ENCODE data around the gene NFE2.
A peak's percentile ranks its signal among the peaks of the same experiment; 100 is the strongest.
"Not testable (repeated sequence)": the region's sequence is repeated elsewhere in the genome, so short reads cannot be mapped to it uniquely, and the experiment has no call there.

Gene NFE2

DNA sequence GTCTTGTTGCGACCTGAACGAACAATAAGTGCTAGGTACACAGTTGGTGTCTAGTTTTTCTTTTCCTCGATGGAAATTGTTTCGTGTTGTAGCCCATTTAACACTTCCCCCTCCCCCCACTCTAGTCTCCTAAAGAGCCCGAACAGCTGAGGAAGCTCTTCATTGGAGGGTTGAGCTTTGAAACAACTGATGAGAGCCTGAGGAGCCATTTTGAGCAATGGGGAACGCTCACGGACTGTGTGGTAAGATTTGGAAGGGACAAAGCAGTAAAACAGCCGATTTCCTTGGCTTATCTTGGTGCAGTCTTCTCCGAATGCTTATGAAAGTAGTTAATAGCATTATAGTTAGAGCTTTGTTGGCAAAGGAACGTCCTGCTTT lies 19.6 kb downstream of the NFE2 start:
- not testable (repeated sequence) for DNase-seq

DNA sequence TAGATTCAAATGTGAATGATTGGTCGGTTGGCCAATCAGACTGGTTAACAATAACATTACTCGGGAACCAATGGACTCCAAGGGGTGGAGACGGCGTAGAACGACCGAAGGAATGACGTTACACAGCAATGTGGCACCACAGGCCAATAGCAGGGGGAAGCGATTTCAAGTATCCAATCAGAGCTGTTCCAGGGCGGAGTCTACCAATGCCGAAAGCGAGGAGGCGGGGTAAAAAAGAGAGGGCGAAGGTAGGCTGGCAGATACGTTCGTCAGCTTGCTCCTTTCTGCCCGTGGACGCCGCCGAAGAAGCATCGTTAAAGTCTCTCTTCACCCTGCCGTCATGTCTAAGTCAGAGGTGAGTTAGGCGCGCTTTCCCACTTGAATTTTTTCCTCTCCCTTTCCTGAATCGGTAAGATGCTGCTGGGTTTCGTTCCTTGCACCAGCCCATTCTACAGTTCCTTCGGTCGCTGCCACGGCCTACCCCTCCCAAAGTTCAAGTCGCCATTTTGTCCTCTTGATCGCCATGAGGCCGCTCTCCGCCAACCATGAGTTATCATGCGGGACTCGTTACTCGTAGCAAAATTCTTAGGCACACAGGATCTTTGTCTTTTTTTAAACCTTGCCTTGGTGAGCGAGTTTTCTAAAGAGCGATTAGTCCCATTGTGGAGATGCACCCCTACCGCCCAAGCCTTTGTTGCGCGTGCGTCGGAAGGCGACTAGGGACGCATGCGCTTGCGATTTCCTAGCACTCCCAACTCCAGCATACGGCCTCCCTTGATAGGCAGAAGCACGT lies 20.2 kb downstream of the NFE2 start, which contains the start of gene HNRNPA1:
Gene HNRNPA1, plus strand, starts transcription at position 259 of the 793 bp plus-strand sequence. Its CDS starts 82 bp downstream, at position 341.
- DNase-seq = peak; percentile 99

DNA sequence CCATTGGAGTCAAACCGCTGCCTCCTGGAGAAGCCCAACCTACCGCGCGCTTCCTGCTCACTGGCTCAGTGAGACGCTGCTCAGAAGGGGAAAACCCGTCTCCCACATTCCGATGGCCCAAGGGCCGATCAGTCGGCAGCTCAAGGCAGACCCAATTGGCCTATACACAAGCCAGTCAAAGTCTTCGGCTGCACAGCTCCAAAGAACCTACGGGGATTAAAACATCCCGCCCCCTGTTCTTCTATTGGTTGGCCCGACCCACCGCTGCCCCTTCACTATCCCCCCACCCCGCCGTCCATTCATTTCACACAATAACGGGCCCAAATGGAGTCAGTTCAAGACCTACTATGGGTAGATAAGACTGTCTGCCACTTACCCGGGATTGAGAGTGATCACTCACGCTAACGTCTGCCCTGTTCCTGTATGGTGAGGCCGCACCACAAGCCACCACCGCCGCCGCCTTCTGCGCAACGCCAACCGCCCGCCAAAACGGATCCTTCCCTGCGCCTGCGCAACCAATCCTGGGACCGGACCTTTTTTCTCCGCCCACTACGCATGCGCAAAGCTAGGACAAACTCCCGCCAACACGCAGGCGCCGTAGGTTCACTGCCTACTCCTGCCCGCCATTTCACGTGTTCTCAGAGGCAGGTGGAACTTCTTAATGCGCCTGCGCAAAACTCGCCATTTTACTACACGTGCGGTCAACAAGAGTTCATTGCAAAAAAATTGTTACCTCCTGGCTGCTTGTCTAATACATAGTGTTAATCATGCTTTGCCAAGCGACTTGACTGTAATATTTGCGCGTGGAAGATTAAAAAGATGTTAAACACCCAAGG lies 21.0 kb downstream of the NFE2 start, which contains the start of gene CBX5:
Gene CBX5, minus strand, starts transcription at position 491 of the 836 bp plus-strand sequence. CDS start 22,472 bp downstream, outside the sequence.
- peak; percentile 99 for DNase-seq

DNA sequence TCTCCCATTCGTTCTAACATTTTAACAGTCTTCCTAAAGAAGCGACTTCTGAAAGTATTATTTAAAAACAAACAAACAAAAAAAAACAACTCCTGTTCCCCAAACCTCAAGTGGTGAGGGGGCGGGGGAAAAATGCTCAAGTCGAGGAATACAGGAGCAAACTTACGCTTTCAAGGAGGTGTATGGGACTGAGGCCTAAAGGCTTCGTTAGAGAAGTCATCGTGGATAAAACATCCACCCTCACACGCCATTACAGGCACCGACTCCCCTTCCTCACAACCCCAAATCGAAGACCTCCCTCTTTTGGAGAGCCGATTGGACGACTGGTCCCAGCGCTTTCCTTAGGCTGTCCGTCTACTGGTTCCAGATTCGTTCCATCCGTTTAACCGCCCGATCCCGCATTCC lies 21.6 kb downstream of the NFE2 start:
- no peak for DNase-seq

DNA sequence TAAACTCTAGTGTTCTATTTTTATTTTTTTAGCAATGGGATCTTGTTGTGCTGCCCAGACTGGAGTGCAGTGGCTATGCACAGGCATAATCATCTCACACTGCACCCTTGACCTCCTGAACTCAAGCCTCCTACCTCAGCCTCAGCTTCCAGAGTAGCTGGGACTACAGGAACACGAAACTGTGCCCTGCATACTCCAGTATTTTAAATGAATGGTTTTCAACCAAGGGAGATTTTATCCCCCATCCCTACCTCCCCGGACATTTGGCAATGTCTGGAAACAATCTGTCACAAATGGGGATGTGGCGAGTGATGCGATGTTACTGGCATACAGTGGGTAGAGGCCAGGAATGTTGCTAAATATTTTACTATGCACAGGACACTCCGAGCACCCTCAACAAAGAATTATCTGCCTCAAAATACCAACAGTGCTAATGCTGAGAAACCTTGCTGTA lies 23.0 kb downstream of the NFE2 start:
- no peak for DNase-seq

DNA sequence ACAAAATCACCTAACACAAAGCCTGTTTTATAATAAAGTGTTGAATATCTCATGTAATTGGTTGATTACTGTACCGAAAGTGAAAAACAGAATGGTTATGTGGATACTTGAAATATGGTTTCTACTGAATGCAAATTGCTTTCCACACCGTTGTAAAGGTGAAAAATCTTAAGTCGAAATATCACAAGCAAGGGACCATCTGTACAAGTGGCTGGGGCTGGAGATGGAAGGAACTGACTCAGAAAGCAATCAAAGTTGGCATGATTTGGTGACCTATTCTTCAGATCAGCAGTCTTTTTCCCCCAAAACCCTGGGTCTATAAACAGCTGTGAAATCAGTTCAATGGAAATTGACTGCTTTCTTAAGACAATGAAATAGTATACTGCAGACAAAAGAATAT lies 24.4 kb downstream of the NFE2 start:
- DNase-seq = no peak

DNA sequence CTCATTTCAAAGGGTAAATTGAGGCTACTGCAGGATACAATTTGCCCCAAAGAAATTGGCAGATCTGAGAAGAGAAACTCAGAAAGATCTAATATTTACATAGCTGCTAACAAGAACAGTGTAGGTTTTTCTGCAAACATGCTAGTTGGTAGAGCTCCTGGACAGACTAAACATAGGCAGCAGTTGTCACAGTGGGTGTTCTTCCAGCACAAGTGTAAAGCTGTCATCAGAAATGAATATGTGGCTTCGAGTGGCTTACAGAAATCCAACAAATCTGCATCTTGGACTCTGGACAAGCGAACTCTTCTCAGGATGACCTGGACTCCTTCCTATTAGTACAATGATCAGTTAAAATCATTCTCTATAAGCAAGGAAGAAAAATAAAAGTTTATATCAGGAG lies 26.8 kb downstream of the NFE2 start:
- no peak for DNase-seq

DNA sequence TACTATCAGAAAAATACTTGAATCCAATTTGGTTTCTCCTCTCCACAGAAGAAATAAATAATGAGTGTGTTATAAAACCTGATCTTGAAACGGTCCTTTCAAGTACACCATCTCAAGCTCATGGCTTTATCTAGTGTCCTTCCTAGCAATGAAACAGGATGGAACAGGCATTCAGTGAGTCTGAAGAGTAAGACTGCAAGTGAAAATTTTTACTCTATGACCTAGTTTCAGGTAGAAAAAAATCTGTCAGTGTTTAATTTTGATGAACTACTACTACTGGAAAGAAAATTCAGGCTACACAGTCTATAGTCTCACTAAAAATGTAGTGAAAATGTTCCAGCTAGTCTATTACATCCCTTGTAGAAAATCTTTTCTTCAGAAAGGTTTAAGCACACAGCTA lies 28.6 kb downstream of the NFE2 start:
- no peak for DNase-seq

DNA sequence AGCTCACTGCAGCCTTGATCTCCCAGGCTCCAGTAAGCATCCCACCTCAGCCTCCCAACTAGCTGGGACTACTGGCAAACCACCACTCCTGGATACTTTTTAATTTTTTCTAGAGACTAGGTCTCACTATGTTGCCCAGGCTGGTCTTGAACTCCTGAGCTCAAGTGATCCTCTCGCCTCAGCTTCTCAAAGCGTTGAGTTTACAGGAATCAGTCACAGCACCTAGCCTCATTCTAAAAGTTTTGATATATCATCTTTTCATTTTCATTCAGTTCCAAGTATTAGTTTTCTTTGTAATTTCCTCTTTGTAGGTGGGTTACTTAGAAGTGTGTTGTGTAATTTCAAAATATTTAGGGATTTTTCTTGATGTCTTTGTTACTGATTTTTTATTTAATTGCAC lies 30.5 kb downstream of the NFE2 start:
- no peak for DNase-seq

DNA sequence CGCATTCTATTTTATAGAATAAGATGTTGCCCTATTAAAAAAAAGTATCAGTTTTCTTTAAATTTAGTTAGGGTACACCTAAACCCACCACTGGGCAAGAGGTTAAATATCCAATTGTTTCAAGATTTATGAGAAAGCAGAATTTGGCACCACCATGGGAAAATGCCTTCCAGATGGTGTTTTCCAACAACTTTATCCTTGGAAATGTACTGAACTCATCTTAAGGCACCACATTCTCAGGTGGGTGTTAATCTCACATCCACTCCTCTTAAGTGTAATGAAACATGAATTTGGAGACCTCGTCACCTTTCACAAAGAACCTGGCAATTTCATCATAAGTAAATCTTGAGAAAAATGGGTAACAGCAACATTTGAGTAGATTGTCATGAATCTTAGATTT lies 34.0 kb downstream of the NFE2 start:
- DNase-seq = no peak

DNA sequence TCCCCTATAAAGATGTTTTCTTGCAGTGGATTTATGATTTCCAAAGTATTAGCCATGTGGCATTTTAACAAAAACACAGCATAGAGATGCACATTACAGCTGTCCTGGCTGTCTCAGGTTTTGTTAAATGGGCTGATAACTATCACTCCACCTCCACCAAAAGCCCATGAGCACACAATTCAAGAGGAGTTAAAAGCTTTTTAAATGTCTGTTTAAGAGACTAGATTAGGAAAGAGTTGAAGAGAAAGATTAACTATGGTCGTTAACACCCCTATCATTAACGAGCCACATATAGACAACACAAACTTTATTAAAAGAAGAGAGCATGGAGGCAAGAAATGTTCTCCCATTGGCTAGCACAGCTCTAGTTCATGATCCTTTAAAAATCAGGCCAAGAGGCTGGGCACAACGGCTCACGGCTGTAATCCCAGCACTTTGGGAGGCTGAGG lies 35.4 kb downstream of the NFE2 start:
- no peak for DNase-seq

DNA sequence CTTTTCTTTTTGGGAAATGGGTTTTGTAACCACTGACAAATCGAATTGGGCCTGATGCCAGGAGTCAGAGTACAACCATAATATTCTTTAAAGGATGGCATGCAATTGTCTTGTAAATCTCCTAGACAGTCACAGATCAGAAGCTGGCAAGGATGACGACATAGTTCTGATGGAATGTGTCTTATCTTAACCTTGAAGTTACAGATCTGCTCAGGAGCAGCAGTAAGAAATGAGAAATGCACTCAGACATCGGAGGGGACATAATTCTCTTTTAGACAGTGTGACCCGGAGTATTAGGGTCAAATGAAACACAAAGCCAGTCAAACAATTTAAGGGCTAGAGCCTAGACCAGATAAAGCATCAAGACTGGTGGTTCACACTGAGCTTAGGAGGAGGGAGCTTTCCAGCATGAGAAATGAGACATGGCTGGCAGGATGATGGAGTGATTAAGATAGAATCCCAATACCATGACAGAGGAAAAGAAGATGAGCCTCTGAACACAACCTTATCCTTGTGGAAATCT lies 38.4 kb downstream of the NFE2 start:
- no peak for DNase-seq

DNA sequence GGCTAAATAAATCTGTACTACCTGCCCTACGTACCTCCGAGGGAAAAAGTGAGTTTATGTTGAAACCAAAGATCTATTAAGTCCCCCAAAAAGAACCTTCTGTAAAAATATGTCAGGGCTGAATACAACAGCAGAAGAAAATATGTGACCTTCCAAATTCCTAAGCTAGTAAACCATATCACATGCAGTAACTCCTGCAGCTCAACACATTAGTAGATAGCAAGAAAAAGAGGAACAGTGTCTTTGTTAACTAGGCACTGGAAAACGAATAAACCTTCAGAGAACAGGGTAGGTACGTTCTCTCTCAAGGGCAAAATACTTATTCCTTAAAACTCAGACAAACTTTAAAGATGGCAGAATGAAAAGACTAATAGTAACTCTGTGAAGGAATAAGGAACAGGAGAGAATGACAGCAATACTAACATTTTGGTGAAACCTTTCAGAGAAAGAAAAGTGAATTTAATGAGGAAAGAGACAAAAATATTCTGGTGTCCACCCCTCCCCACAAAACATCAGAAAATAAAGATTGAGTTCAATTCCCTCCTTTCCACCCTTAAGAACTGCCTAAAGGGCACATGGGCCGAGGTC lies 38.9 kb downstream of the NFE2 start:
- DNase-seq = no peak

DNA sequence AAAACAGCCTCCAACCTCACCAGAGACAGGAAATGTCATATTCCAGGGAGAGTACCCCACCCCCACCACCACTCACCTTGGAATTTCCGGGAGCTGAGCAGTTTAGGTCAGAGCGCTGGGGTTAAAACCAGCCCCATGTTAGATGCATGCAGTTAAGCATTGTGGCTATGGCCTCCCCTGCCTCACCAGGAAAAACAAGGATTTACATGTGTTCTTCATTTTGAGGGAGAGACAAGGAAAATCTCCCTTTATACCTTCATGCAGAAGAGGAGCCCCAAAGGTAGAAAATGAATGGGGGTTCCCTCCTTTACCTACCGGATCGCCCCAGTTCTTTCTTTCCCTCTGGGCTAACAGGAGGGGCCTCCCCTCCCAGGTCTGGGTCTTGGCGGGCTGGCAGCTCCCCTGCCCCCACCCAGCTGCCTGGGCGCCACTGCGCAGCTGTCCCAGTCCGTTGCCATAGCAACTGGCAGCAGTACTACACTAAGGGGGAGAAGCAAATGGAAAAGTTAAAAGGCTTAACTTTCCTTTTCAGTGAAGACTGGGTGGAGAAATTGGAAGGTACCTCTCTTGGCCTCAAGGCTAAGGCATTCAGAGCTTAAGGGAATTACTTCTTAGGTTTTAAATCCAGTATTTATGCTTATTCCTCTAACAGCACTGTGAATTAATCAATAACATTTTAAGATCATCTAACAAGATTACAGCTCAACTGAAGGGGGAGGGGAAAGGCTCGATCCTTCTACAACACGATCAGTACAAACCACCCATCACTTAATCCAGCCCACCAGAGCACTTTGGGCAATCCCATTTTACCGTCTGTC lies 41.4 kb downstream of the NFE2 start:
- DNase-seq = peak; percentile 77

DNA sequence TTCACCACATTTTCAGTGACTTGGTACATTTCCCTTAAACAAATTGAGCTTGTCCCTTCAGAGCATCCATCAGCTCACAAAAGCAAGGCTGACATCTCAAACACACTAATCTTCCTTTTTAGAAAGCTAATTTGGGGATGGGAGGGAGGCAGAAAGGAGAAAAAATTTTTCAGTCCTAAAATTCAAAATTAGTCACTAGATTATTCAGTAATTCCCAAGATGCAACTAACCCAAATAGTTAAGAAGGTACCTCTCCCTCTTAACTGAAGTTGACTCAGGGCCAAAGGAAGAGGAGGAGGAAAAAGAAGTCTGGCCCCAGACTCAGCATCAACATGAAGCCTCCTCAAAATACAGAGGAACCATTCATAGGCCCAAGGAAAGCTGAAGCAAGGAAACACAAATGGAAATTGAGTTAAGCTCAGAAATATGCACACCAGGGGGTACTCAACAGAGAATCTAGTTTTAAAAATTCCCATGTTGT lies 42.6 kb downstream of the NFE2 start:
- no peak for DNase-seq

DNA sequence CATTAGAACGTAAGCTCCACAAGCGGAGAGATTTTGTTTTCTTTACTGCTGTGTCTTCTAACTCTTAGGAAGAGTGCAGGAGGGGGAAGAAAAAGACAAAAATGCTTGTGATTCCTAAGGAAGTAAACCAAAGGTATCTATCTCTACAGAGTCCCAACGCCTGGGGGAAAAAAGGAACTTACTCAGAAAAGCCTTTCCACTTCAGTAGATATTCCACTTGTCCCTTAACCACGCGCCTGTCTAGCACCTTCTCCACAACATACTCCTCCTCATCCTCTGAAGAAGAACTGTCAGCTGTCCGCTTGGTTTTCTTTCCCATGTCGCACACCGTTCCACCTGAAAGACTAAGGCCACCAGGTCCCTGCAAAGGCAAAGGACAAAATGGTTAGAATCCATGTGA lies 43.5 kb downstream of the NFE2 start:
- no peak for DNase-seq

DNA sequence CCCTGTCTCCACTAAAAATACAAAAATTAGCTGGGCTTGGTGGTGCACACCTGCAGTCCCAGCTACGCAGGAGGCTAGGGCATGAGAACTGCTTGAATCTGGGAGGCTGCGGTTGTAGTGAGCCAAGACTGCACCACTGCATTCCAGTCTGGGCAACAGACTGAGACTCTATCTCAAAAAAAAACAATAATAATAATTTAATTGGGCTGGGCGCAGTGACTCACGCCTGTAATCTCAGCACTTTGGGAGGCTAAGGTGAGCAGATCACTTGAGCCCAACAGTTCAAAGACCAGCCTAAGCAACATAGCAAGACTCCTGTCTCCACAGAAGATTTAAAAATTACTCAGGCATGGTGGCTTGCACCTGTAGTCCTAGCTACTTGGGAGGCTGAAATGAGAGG lies 47.6 kb downstream of the NFE2 start:
- DNase-seq = no peak

DNA sequence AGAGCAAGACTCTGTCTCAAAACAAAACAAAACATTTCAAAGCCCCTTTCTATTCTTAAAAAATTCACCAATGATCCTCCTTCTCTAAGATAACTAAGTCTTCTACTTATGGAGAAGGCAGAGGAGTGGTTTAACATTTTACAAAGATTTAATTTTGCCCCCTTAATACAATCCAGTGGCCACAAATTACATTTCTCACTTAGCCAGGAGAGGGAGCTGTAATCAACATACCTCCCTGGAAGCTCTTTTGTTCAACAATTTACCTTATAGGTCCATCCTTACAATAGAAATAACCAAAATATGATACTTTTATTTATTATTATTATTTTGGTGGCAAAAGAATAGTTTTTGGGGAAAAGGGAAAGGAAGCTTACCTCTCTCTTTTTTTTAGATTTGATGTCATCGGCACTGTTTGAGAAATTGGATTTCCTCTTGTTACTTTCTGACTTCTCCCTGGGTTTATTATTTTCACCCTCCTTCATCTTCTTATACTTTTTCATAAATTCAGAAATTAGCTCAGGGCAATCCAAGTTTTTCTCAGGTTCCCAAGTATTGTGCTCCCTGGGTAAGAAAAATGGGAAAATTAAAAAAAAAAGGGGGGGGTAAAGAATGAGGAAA lies 49.0 kb downstream of the NFE2 start:
- DNase-seq = no peak

DNA sequence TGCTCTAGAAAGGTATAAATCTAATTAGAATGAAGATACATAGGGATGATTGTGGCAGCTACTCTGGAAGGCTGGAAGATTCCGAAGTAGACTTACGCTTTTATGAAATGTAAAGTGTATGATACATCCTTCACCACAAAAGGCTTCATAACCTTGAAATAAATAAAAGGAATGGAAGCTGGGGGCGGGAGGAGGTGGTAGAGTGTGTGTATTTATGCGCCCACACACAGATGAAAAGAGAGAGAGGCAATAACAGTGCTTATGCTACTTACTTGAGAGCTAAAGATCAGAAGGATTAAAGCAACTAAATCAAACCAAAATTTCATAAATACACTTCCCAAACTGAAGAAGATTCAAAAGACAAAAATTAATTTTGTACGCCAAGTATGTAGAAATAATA lies 51.3 kb downstream of the NFE2 start:
- no peak for DNase-seq

DNA sequence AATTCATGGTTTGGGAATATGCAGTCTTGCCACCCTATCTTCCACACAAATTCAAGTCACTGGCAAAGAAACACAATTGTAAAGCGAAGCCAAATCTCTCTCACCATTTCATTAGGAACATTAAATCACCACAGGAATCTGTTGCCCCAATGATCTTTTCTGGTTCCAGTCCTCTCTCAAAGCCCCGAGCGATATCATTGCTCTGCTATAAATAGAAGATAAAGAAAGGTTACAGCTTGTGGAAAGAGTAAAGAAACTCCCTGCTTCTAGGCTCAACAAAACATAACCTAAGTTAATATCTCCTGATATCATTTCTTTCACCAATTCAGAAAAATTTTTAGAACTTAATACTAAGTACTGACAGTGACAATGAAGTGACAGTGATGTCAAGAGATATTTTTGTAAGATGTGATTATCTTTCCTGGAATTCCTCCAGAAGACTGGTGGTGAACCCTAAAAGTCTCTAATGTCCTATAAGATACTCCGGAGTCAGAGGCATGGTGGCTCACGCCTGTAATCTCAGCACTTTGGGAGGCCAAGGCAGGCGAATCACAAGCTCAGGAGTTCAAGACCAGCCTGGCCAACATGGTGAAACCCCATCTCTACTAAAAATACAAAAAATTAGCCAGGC lies 54.7 kb downstream of the NFE2 start:
- no peak for DNase-seq

Data from CD4-positive, alpha-beta T cell treated with Interferon gamma for 1 hour (primary cell).